Medulla oblongata (tissue), 1 donor: ENCODE data around the gene SPRED2.

Source experiments
- DNase-seq: peaks from one replicate; pipeline ENCODE4 v3.0.0-alpha.2; 2015; ENCODE audit errors: extremely low spot score

The SPRED2 gene

GRCh38 chr2:65442420-65443020, 10.1 kb upstream of the SPRED2 start:
- no peak for DNase-seq

GRCh38 chr2:65438137-65438899, 5.9 kb upstream of the SPRED2 start:
- DNase-seq = no peak

- DNase-seq = no peak
Measured at GRCh38 chr2:65437392-65438135, 5.2 kb upstream of the SPRED2 start.

- DNase-seq = no peak
Measured at GRCh38 chr2:65436824-65437221, 4.4 kb upstream of the SPRED2 start.

- DNase-seq = peak; percentile 86
Measured at GRCh38 chr2:65436169-65436823, 3.9 kb upstream of the SPRED2 start.

GRCh38 chr2:65435625-65436168, 3.3 kb upstream of the SPRED2 start:
- peak; percentile 85 for DNase-seq

- no peak for DNase-seq
Measured at GRCh38 chr2:65434592-65435241, 2.3 kb upstream of the SPRED2 start.

- DNase-seq = peak; percentile 64
Measured at GRCh38 chr2:65431421-65432226, 775 bp downstream of the SPRED2 start.

GRCh38 chr2:65430603-65431420, 1.6 kb downstream of the SPRED2 start:
- DNase-seq = peak; percentile 79

GRCh38 chr2:65429786-65430602, 2.4 kb downstream of the SPRED2 start:
- DNase-seq = peak; percentile 16

GRCh38 chr2:65427532-65427931, 4.9 kb downstream of the SPRED2 start:
- no peak for DNase-seq

GRCh38 chr2:65425276-65425675, 7.1 kb downstream of the SPRED2 start:
- DNase-seq = no peak

- no peak for DNase-seq
Measured at GRCh38 chr2:65424391-65424790, 8.0 kb downstream of the SPRED2 start.

- DNase-seq = no peak
Measured at GRCh38 chr2:65421432-65421748, 11.0 kb downstream of the SPRED2 start.

GRCh38 chr2:65420712-65421431, 11.5 kb downstream of the SPRED2 start:
- DNase-seq = peak; percentile 26

GRCh38 chr2:65417509-65418085, 14.8 kb downstream of the SPRED2 start:
- DNase-seq = no peak

- no peak for DNase-seq
Measured at GRCh38 chr2:65416945-65417344, 15.5 kb downstream of the SPRED2 start.

GRCh38 chr2:65416321-65416720, 16.1 kb downstream of the SPRED2 start:
- no peak for DNase-seq
